Measurements from ENCODE around the gene TOP3A.
A peak's percentile ranks its signal among the peaks of the same experiment; 100 is the strongest.

Gene TOP3A

DNA sequence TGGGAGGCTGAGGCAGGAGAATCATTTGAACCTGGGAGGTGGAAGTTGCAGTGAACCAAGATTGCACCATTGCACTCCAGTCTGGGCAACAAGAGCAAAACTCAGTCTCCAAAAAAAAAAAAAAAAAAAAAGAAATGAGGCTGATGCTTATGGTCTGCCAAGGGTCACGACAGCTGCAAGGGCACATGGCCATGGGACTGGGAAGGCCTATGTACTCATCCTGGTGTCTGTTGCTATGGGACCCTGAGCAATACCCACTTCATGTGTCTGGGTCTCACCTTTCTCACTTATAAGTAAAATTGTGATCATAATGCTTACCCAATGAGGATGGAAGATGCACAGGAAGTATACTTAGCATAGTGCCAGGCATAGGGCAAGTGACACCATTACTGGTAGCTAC lies 37.7 kb downstream of the TOP3A start:
- DNase-seq (ENCODE audit: low read depth): no peak

GRCh38 chr17:18270046-18270931 lies 44.5 kb downstream of the TOP3A start:
- DNase-seq (ENCODE audit: low read depth): no peak

DNA sequence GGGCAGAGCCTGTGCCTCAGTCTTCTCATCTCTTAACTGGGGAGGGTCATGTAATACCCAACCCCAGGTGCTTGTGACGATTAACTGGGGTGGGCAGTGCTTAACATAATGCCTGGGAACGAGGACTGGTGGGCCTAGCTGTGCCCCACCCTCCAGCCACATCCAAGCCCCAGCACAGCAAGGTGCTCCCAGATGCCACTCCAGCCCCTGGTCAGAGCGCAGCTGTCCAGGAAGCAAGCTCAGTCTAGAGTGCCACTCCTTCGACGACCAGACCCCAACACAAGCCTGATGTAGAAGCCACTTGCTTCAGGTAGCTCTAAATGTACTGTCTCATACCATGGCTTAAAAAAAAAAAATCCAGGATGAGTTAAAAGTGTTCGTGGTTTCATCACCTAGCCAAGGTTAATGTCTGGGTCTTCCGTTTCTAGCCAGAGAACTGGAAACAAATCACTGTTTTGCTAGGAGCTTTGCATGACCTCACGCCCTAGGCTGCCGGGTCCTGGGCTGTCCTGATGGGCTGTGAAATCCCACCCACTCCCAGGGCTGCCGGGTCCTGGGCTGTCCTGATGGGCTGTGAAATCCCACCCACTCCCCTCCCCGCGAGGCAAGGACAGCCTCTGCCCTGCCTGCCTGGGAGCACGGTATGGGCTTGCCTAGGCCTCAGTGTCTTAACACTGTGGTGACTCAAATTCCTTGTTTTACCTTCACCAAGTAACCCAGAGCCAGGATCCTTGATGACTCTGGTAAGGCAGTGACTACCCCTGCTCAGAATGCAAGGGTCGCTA lies 46.7 kb downstream of the TOP3A start:
- DNase-seq (ENCODE audit: low read depth): no peak

DNA sequence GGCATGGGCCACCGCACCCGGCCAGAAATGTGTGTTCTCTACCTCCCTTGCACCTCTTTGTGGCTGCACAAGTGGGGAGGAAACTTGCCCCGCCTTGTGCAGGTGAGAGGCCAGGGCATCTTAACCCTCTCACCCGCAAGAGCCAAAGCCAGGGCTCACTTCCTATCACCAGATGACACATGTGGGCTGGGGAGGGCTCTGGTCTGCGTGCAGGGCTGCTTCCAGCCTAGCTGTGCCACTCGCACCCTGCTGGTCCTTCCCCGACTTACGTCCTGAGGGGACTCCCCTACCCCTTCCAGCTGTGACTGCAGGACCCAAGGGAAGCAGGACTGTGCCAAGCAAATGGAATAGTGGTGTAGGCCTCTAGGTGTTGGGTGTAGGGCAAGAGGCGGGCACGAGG lies 47.4 kb downstream of the TOP3A start:
- DNase-seq (ENCODE audit: low read depth): no peak

DNA sequence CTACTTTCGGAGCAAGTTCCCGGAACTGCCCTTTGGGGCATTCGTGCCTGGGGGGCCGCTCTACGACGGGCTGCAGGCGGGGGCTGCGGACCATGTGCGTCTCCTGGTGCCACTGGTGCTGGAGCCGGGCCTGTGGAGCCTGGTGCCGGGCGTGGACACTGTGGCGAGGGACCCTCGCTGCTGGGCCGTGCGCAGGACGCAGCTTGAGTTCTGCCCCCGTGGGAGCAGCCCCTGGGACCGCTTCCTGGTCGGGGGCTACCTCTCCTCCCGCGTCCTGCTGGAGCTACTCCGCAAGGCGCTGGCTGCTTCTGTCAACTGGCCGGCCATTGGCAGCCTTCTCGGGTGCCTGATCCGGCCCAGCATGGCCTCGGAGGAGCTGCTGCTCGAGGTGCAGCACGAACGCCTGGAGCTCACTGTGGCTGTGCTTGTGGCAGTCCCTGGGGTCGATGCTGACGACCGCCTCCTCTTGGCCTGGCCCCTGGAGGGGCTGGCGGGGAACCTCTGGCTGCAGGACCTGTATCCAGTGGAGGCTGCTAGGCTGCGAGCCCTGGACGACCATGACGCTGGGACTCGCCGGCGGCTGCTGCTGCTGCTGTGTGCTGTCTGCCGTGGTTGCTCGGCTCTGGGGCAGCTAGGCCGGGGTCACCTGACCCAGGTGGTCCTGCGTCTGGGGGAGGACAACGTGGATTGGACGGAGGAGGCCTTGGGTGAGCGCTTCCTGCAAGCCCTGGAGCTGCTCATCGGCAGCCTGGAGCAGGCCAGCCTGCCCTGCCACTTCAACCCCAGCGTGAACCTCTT lies 50.7 kb downstream of the TOP3A start:
- no peak for DNase-seq (ENCODE audit: low read depth)

GRCh38 chr17:18262641-18263040 lies 52.2 kb downstream of the TOP3A start:
- no peak for DNase-seq (ENCODE audit: low read depth)

DNA sequence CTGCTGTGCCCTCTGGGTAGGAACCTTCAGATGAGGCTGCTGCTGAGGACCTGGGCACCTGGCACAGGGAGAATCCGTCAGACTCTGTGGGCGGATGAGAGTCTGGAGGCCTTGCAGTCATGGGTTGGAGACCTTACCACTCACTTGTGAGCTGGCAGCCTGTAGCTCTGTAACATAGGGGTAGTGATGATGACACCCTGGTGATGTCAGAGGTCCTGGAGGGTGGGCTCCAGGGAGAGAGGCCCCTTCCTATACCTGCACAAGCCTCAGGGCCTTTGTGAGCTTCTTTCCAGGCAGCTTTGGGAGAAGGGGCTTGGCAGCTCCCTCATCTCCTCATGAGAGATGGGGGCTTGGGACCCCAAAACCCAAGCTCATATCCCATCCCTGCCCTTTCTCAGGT lies 52.7 kb downstream of the TOP3A start:
- DNase-seq (ENCODE audit: low read depth): no peak

DNA sequence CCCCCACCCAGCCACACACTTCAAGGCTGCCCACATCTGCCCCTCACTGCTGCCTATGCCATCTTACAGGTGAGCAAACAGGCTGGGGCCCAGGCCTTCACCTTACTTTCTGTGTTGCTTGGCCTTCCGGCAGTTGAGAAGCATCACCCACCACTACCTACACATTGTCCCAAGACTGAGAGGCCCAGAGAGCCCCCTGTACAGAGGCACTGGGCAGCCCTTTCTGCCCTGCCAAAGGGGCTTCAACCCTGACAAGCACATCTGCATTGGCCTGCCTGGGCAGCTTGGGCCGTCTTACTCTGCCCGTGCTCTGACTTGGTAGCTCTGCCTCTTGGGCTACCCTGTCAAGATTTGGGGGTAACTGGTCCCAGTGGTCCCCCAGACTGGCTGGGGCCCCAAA lies 53.1 kb downstream of the TOP3A start:
- DNase-seq (ENCODE audit: low read depth): no peak

- no peak for DNase-seq (ENCODE audit: low read depth)
Measured at GRCh38 chr17:18261146-18261515, 53.7 kb downstream of the TOP3A start.

GRCh38 chr17:18260332-18261145 lies 54.3 kb downstream of the TOP3A start, which contains the start of gene MIEF2:
Gene MIEF2 (plus strand): TSS chr17:18260662. CDS start chr17:18262721, 2,059 bp downstream.
- DNase-seq (ENCODE audit: low read depth): peak; percentile 88

GRCh38 chr17:18259621-18260331 lies 55.0 kb downstream of the TOP3A start:
- no peak for DNase-seq (ENCODE audit: low read depth)

- DNase-seq (ENCODE audit: low read depth): peak; percentile 41
Measured at GRCh38 chr17:18258356-18259038, 56.3 kb downstream of the TOP3A start, which contains the start of gene FLII. Gene FLII (minus strand): TSS chr17:18258738. CDS start chr17:18258690, 48 bp downstream.

DNA sequence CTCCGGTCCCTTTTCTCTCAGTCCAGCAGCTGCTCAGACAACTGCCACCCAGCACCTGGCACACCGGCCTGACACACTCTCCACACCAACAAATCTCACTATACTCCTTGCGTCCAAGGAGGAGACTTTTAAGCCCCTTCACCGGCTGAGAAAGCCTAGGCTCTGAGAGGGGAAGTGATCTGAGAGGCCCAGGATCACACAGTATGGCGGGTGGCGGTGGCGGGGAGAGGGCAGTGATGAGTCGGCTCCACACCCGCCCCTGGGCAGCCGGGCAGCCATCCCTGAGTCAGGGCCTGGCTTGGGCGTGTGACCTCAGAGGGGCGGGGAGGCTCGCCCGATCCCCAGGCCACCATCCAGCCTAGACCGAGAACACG lies 56.8 kb downstream of the TOP3A start:
- DNase-seq (ENCODE audit: low read depth): no peak

DNA sequence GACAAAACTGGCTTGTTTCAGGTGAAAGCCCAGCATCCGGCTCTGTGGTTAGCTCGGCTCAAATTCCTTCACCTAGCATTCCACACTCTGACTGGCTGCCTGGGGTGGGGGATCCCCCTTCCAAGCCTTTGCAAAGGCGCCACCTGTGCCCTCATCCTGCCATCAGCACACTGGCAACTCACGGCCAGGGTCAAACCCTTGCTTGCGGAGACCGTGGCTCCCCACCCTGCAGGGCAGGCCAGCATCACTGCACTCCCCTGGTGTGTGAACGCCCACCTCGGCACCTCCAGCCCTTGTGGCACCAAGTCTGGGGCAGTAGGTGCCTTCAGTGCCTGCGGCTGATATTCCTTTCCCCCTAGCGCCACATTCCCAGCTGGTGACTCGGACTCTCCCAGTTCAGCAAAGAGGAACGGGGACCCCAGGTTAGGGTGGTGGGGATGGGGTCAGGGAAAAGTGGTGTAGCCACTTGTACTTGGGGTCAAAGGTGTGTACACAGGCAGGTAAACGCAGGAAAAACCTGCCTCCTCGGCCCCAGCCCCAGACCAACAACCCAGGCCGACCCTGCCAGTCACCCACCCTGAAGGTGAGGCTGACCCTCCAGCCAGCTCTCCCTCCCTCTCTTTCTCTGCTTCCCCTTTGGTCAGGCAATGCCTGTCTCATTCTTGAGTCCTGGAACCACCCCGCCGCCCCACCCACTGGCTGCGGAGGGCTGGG lies 57.4 kb downstream of the TOP3A start:
- DNase-seq (ENCODE audit: low read depth): no peak

- no peak for DNase-seq (ENCODE audit: low read depth)
Measured at GRCh38 chr17:18256776-18257175, 58.0 kb downstream of the TOP3A start.

GRCh38 chr17:18256351-18256750 lies 58.4 kb downstream of the TOP3A start:
- no peak for DNase-seq (ENCODE audit: low read depth)

- DNase-seq (ENCODE audit: low read depth): no peak
Measured at GRCh38 chr17:18254888-18255649, 59.7 kb downstream of the TOP3A start.

DNA sequence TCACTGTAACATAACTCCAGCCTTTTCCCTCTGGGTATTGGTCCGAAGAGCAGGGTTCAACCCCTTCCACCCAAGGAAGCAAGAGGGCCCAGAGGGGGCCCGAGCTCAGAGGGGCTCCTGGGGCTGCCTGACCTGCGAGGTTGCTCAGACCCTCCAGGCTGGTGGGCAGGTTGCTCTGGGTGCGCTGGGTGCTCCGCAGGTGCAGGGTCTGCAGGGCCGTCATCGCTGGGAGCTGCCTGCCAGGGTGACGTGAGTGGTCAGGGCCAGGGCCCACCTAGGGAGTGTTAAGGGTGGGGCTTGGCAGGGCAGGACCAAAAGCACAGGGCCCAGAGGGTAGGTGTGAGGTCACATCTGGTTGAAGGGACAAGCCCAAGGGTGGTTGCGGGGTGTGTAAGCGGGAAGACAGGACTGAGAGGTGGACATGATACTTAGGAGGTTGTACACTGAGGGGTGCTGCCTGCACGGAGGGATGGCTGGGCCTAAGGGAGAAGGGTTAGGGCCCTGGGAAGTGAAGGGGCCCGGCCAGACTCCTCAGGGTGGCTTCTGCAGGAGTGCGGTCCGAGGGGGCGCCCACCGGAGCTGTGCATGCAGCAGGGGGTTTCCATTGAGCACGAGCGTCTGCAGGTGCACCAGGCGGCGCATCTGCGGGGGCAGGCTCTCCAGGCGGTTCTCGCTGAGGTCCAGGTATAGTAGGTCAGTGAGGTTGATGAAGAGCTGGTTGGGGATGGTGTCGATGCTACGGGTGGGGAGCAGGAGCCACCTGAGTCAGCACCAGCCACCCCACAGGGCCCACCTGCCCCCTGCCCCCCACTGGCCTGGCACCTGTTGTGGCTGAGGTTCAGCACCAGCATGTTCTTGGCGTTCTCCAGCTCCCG lies 60.6 kb downstream of the TOP3A start:
- DNase-seq (ENCODE audit: low read depth): no peak

All from stimulated activated CD4-positive, alpha-beta T cell treated with anti-CD3 and anti-CD28 coated beads, Interleukin-2, amount 100 ng/mL, for 4 hours (primary cell).